ENCODE data around the gene MYPOP.

MYPOP gene

DNA sequence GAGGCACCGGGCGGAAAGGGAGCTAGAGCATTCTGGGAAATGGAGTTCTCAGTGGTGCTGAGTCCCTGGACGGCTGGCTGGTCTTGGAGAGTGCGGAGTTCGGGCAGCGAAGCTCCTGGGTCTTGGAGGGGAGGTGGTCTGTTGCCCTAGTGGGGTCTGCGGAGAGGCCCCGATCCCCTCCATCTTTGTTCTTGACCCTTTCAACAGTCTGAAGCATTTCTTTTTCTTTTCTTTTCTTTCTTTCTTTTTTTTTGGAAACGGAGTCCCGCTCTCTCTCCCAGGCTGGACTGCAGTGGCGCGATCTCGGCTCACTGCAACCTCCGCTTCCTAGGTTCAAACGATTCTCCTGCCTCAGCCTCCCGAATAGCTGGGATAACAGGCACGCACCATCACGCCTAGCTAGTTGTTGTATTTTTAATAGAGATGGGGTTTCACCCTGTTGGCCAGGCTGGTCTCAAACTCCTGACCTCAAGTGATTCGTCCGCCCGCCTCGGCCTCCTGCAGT lies 39.0 kb downstream of the MYPOP start:
- peaks cover 17% of the 10 kb centered on the region for H3K36me3 Mint-ChIP-seq (ENCODE audit: insufficient read depth)
- peaks cover 36% of the 10 kb centered on the region for H3K4me1 Mint-ChIP-seq
- no peaks in the 10 kb centered on the region for H3K9me3 Mint-ChIP-seq
- peak overlapping the region; percentile 88 for H3K27ac Mint-ChIP-seq (ENCODE audit: low read depth)
- H3K4me3 Mint-ChIP-seq: peak overlapping the region; percentile 93
- ATAC-seq (replicated peaks; ENCODE audit: extremely low read depth, poor library complexity, severe bottlenecking) (no peak), DNase-seq (ENCODE audit: low spot score in 2 of 2) (no peak)
- H3K27me3 Mint-ChIP-seq: peaks cover 12% of the 10 kb centered on the region

DNA sequence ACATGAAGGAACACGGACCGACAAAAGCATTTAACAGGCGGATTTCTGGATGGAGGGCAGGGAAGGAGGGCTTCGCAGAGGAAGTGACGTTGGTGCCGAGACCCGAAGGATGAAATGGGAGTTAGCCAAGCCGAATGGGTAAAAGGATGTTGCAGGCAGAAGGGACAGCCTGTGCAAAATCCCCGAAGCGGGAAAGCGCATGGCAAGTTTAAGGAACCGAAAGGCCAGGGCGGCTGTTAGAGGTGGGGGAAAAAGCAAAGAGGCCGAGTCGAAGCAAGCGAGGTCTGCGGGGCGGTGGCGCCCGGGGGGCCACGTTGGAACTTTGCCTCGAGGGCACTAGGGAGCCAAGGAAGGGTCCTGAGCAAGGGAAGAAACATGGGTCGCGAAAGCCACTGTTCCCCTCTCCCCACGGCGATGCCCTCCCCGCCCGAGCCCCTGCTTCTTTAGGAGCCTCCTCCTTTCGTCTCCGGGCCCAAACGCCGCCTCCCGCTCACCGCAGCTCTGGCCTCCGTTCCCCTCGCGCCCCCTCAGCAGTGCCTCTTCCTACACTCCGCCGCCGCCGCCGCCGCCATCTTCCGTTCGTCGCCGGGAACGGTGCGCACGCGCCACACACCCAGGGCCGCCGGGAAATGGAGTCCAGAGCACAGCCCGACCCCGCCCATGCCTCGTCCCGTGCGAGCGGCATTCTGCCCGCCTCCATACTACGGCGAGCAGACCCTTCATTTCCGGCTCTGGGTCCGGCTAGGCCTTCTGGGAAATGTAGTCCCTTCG lies 39.7 kb downstream of the MYPOP start, which contains the start of gene SYMPK:
SYMPK (minus strand) TSS at position 584 of the 771 bp plus-strand sequence. CDS start 8,652 bp downstream, outside the sequence.
- Mint-ChIP-seq H3K36me3 (ENCODE audit: insufficient read depth) (peaks cover 23% of the 10 kb centered on the region), H3K9me3 (no peaks in the 10 kb centered on the region), H3K27ac (ENCODE audit: low read depth) (peak within 1 kb of the TSS; percentile 88), H3K27me3 (peaks cover 12% of the 10 kb centered on the region), H3K4me3 (peak within 1 kb of the TSS; percentile 93), H3K4me1 (peaks cover 42% of the 10 kb centered on the region)
- ATAC-seq (replicated peaks; ENCODE audit: extremely low read depth, poor library complexity, severe bottlenecking) (peak; percentile 98), DNase-seq (ENCODE audit: low spot score in 2 of 2) (peak; percentile 96 to 98)

- Mint-ChIP-seq H3K4me1 (peaks cover 42% of the 10 kb centered on the region), H3K4me3 (peak overlapping the region; percentile 93), H3K36me3 (ENCODE audit: insufficient read depth) (peaks cover 22% of the 10 kb centered on the region), H3K9me3 (no peaks in the 10 kb centered on the region), H3K27me3 (peaks cover 12% of the 10 kb centered on the region), H3K27ac (ENCODE audit: low read depth) (peak overlapping the region; percentile 88)
- DNase-seq (ENCODE audit: low spot score in 2 of 2): no peak
- peak; percentile 12 for ATAC-seq (replicated peaks; ENCODE audit: extremely low read depth, poor library complexity, severe bottlenecking)
Measured at GRCh38 chr19:45862271-45862563, 40.2 kb downstream of the MYPOP start.

DNA sequence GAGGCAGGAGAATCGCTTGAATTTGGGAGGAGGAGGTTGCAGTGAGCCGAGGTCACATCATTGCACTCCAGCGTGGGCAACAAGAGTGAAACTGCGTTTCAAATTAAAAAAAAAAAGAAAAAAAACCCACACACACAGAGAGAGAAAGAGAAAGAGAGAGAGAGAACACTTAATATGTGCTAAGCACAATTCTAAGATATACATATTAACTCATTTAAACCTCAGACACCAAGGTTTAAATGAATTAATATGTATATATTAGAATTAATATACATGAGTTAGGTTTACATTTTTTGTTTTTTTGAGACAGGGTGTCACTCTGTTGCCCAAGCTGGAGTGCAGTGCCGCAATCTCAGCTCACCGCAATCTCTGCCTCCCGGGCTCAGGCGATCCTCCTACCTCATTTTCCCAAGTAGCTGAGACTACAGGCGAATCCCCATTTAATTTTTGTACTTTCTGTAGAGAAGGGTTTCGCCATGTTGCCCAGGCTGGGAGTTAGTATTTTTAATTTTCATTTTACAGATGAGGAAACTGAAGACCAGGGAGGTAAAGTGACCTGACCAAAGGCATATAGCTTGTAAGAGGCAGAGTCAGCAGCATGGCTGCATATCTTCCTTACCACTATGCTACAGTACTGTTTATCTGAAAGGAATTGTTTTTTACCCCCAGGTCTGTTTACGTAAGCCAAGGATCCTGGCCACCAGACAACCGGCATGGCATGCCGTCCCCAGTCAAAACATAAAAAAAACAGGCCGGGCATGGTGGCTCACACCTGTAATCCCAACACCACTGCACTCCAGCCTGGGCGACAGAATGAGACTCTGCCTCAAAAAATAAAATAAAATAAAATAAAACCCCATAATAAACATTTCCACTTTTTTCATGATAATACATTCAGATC lies 41.8 kb downstream of the MYPOP start:
- H3K9me3 Mint-ChIP-seq: no peaks in the 10 kb centered on the region
- DNase-seq (ENCODE audit: low spot score in 2 of 2) (no peak), ATAC-seq (replicated peaks; ENCODE audit: extremely low read depth, poor library complexity, severe bottlenecking) (no peak)
- H3K27ac Mint-ChIP-seq (ENCODE audit: low read depth): peak overlapping the region; percentile 87
- no peak overlapping the region for H3K4me3 Mint-ChIP-seq
- peaks cover 12% of the 10 kb centered on the region for H3K27me3 Mint-ChIP-seq
- H3K36me3 Mint-ChIP-seq (ENCODE audit: insufficient read depth): peaks cover 31% of the 10 kb centered on the region
- H3K4me1 Mint-ChIP-seq: peaks cover 42% of the 10 kb centered on the region

DNA sequence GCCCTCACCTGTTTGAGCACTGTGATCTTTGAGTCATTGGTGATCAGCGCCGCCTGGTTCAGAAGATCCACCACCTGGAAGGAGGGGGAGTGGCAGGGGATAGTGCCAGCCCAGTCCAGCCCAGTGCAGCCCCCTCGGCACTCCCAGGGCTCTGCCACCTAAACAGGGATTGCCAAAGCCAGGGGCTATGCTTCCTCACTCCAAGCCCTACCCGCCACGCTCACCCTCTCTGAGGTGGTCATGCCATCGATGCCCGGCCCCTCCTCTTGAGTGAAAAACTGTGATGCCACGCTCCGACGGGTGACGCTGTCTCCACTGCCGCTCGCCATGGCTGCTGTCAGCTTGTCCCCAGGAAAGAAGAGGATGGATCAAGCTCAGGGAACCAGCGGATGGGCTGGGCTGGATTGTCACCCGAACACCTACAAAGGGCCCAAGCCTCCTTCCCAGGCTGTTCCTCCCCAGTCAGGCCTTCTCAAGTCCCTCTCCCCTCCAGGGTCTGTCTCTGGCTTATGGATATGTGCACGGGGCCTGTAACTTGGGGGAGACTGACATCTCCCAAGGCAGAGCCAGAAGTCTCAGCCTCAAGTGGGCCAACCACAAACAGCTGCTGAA lies 48.1 kb downstream of the MYPOP start:
- DNase-seq (ENCODE audit: low spot score in 2 of 2) (no peak), ATAC-seq (replicated peaks; ENCODE audit: extremely low read depth, poor library complexity, severe bottlenecking) (no peak)
- no peaks in the 10 kb centered on the region for H3K27me3 Mint-ChIP-seq
- H3K9me3 Mint-ChIP-seq: no peaks in the 10 kb centered on the region
- H3K4me1 Mint-ChIP-seq: peaks cover 12% of the 10 kb centered on the region
- peaks cover 50% of the 10 kb centered on the region for H3K36me3 Mint-ChIP-seq (ENCODE audit: insufficient read depth)
- H3K4me3 Mint-ChIP-seq: no peak overlapping the region
- H3K27ac Mint-ChIP-seq (ENCODE audit: low read depth): no peak overlapping the region

GRCh38 chr19:45852983-45853382 lies 49.4 kb downstream of the MYPOP start:
- ATAC-seq (replicated peaks; ENCODE audit: extremely low read depth, poor library complexity, severe bottlenecking): no peak
- peaks cover 6% of the 10 kb centered on the region for H3K4me1 Mint-ChIP-seq
- no peak overlapping the region for H3K27ac Mint-ChIP-seq (ENCODE audit: low read depth)
- H3K36me3 Mint-ChIP-seq (ENCODE audit: insufficient read depth): peaks cover 45% of the 10 kb centered on the region
- no peak overlapping the region for H3K4me3 Mint-ChIP-seq
- no peaks in the 10 kb centered on the region for H3K27me3 Mint-ChIP-seq
- DNase-seq (ENCODE audit: low spot score in 2 of 2): no peak
- no peaks in the 10 kb centered on the region for H3K9me3 Mint-ChIP-seq

DNA sequence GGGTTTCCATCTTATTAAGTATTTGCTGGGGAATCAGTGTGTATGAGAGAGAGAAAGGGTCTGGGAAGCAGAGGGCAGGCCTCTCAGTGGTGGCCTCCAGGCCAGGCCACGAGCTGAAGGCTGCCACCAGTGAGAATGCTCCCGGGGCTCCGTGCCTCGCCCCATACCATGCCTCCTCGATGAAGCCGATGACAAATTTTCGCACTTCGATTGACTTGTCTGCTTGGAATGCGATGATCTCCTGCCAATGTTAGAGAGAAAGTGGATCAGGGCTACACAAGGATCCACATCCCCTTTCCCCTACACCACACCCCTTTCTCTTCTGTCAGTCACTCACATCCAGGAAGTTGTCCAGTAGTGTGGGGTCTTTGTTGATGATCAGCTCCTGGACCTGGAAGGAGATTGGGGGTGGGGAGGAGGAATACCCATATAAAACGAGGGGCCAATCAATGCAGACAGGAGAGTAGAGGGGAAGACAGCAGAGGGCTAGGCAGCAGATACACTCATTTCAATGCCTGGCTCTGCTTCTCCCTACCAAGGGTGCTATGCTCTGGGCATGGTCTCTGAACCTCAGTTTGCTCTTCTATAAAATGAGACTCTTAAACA lies 50.2 kb downstream of the MYPOP start:
- ATAC-seq (replicated peaks; ENCODE audit: extremely low read depth, poor library complexity, severe bottlenecking): no peak
- H3K4me3 Mint-ChIP-seq: no peak overlapping the region
- H3K4me1 Mint-ChIP-seq: peaks cover 5% of the 10 kb centered on the region
- H3K27me3 Mint-ChIP-seq: no peaks in the 10 kb centered on the region
- H3K9me3 Mint-ChIP-seq: no peaks in the 10 kb centered on the region
- no peak for DNase-seq (ENCODE audit: low spot score in 2 of 2)
- H3K27ac Mint-ChIP-seq (ENCODE audit: low read depth): no peak overlapping the region
- peaks cover 50% of the 10 kb centered on the region for H3K36me3 Mint-ChIP-seq (ENCODE audit: insufficient read depth)

DNA sequence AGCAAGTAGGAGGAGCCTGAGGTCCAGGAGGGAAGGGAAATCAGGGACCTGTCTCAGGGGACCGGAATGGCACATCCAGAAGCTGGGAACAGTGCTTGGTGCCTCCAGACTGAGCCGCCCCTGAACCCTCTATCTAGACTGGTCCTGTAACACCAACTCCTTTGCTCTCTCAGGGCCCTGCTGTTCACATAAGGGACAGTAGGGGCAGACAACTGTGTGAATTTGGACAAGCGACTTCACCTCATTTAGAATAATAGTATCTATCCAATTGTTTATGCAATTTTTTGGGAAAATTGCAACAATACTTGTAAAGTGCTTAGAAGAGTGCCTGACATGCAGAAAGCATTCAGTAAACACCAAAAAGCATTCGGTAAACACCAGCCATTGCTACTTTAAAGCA lies 53.5 kb downstream of the MYPOP start:
- no peaks in the 10 kb centered on the region for H3K9me3 Mint-ChIP-seq
- DNase-seq (ENCODE audit: low spot score in 2 of 2): no peak
- no peaks in the 10 kb centered on the region for H3K27me3 Mint-ChIP-seq
- H3K36me3 Mint-ChIP-seq (ENCODE audit: insufficient read depth): peaks cover 64% of the 10 kb centered on the region
- peaks cover 12% of the 10 kb centered on the region for H3K4me1 Mint-ChIP-seq
- H3K4me3 Mint-ChIP-seq: no peak overlapping the region
- no peak overlapping the region for H3K27ac Mint-ChIP-seq (ENCODE audit: low read depth)
- no peak for ATAC-seq (replicated peaks; ENCODE audit: extremely low read depth, poor library complexity, severe bottlenecking)

- DNase-seq (ENCODE audit: low spot score in 2 of 2) (no peak), ATAC-seq (replicated peaks; ENCODE audit: extremely low read depth, poor library complexity, severe bottlenecking) (no peak)
- peaks cover 69% of the 10 kb centered on the region for H3K36me3 Mint-ChIP-seq (ENCODE audit: insufficient read depth)
- no peak overlapping the region for H3K27ac Mint-ChIP-seq (ENCODE audit: low read depth)
- no peaks in the 10 kb centered on the region for H3K9me3 Mint-ChIP-seq
- H3K27me3 Mint-ChIP-seq: no peaks in the 10 kb centered on the region
- peaks cover 7% of the 10 kb centered on the region for H3K4me1 Mint-ChIP-seq
- no peak overlapping the region for H3K4me3 Mint-ChIP-seq
Measured at GRCh38 chr19:45847663-45848062, 54.8 kb downstream of the MYPOP start.

DNA sequence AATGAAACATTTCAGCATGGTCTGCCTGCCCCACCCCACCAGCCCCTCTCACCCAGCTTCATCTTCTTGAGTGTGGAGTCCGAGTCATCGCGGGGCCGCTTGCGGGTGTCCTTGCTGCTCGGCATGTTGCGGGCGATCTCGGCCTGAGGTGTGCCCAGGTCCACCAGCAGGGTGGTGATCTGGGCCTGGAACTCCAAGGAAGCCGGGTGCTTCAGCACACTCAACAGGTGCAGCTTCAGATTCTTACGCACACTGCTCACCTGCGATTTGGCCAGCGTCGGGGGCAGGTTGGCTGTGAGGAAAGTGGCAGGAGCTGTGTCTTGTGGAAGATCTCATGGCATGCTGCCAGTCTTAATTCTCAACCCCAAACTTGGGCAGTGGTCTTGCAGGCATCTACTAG lies 60.2 kb downstream of the MYPOP start:
- Mint-ChIP-seq H3K36me3 (ENCODE audit: insufficient read depth) (peaks cover 77% of the 10 kb centered on the region), H3K9me3 (no peaks in the 10 kb centered on the region), H3K4me3 (no peak overlapping the region), H3K27ac (ENCODE audit: low read depth) (no peak overlapping the region), H3K4me1 (peaks cover 7% of the 10 kb centered on the region), H3K27me3 (no peaks in the 10 kb centered on the region)
- ATAC-seq (replicated peaks; ENCODE audit: extremely low read depth, poor library complexity, severe bottlenecking) (no peak), DNase-seq (ENCODE audit: low spot score in 2 of 2) (no peak)
